ENCODE measurements around the gene C17orf58. TPM values are rescaled to one million over a fixed set of nuclear protein-coding genes. Genes with fewer than 3 reads are reported as not detected.

C17orf58 gene
- total and polyA plus RNA-seq, 2 of the 8 experiments (the other 6 are each of a cell fraction or from before 2014, with no cell fraction given): 22.6 to 24.1 TPM

DNA sequence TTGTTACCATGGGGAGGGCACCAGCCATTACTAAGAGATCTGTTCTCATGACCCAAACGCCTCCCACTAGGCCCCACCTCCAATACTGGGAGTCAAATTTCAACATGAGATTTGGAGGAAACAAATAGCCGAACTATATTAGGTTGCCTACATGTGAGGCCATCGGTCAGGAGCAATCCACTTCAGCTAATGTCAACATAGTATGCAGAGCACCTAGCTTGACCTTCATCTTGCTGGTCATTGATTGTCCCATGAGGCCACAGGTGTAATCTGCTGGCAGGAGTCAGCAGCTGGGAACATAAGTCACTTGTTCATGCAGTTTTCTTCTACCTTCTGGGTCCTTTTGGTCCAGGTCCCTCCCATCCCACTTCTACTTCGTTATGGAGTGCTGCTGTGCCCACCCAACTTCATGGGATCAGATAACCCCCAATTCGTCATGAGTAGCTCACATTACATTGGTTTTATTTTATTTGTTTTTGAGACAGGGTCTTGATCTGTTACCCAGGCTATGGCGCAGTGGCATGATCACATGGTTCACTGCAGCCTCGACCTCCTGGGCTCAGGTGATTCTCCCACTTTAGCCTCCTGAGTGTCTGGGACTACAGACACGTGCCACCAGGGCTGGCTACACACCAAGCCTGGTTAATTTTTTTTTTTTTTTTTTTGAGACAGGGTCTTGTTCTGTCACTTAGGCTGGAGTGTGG lies 33.4 kb upstream of the C17orf58 start:
- peaks cover 5 to 16% (median 13%) of the 10 kb centered on the region in 4 experiments; a peak in 6 of 7 replicates for H3K4me1 ChIP-seq (replicated peaks in 1 of 4; ENCODE audit: control insufficient read depth in 3 of 4, insufficient read depth in 4 of 4, low read length in 3 of 4)
- H4K20me1 ChIP-seq (replicated peaks in 1 of 2; ENCODE audit: control insufficient read depth in 1 of 2, insufficient read depth in 2 of 2, low read length in 2 of 2): no peaks in the 10 kb centered on the region
- H3K23ac ChIP-seq (ENCODE audit: insufficient read length): no peak overlapping the region
- peak overlapping the region; percentile 52; the same call in 1 of the 2 replicates for H2BK12ac ChIP-seq (ENCODE audit: low read depth, low read length)
- H2AK5ac ChIP-seq (ENCODE audit: low read depth, low read length): no peak overlapping the region
- no peaks in the 10 kb centered on the region for H3K36me3 ChIP-seq (ENCODE audit: control insufficient read depth in 2 of 4, insufficient read depth in 4 of 4, low read length in 3 of 4)
- ChIA-PET CTCF (ENCODE audit: partially characterized antibody) (interaction anchor here (0.8 to 1.2 kb wide), 3 partner anchors 9 to 87 kb away, joined by 3 to 6 read pairs (median 4); no protein-coding TSS in a partner anchor), POLR2A (ENCODE audit: partially characterized antibody) (interaction anchor here (1.0 to 6.5 kb wide), 5 partner anchors 7 to 55 kb away, joined by 4 to 45 read pairs (median 9); no protein-coding TSS in a partner anchor)
- H2BK120ac ChIP-seq (replicated peaks; ENCODE audit: low read depth, low read length): no peak overlapping the region
- H2BK5ac ChIP-seq (ENCODE audit: low read depth, low read length): peak overlapping the region; percentile 61; the same call in 1 of the 2 replicates
- H3K56ac ChIP-seq (replicated peaks; ENCODE audit: insufficient read length, low read depth, low read length): no peak overlapping the region
- no peak overlapping the region for H4K8ac ChIP-seq (ENCODE audit: extremely low read depth, insufficient read depth, low read length)
- H3K79me1 ChIP-seq (ENCODE audit: low read depth, low read length): no peaks in the 10 kb centered on the region
- peak overlapping the region; percentile 22 for H4K91ac ChIP-seq (replicated peaks; ENCODE audit: insufficient read length, low read length)
- H3K18ac ChIP-seq (ENCODE audit: extremely low read depth, low read length): no peak overlapping the region
- no peaks in the 10 kb centered on the region for H3K9me3 ChIP-seq (ENCODE audit: insufficient read depth in 2 of 2, low read depth in 1 of 2, low read length in 1 of 2)
- peak overlapping the region; percentile 94; the same call in 1 of the 2 replicates for H2BK20ac ChIP-seq (ENCODE audit: low read length)
- no peak for FAIRE-seq
- no peaks in the 10 kb centered on the region for H3K27me3 ChIP-seq (replicated peaks in 1 of 4; ENCODE audit: control insufficient read depth in 3 of 4, extremely low read depth in 1 of 4, insufficient read depth in 3 of 4, low read length in 3 of 4)
- H3K4me3 ChIP-seq (ENCODE audit: extremely low read depth in 1 of 4, insufficient read depth in 2 of 4, low read depth in 3 of 4, low read length in 4 of 4): no peak overlapping the region
- no peak for DNase-seq (ENCODE audit: low read depth in 1 of 2, low spot score in 2 of 2)
- no peak overlapping the region for H3K4ac ChIP-seq (replicated peaks; ENCODE audit: insufficient read length, low read depth, low read length)
- H3K23me2 ChIP-seq (ENCODE audit: low read depth, low read length): no peaks in the 10 kb centered on the region
- no peak overlapping the region for H3K27ac ChIP-seq (ENCODE audit: low read depth, low read length)
- no peak overlapping the region for H3K4me2 ChIP-seq (ENCODE audit: insufficient read depth in 1 of 2, low read depth in 2 of 2, low read length in 2 of 2)
- H2AFZ ChIP-seq (ENCODE audit: low read length): peak overlapping the region; percentile 93
- no peak overlapping the region for H4K5ac ChIP-seq (ENCODE audit: insufficient read length, low read depth, low read length)
- no peak overlapping the region for H3K14ac ChIP-seq (ENCODE audit: insufficient read length)
- H2BK15ac ChIP-seq (ENCODE audit: low read length): peak overlapping the region; percentile 5; the same call in 1 of the 2 replicates
- 91% methylated on average over 8 of the region's 8 CpGs; no CpG with 5 or more reads in 1 of the 2 experiments for WGBS, 2 experiments (ENCODE audit: extremely low coverage in 1 of 2, insufficient coverage in 1 of 2, insufficient read length in 1 of 2, insufficient replicate concordance in 2 of 2, low coverage in 1 of 2, low lambda C conversion rate in 2 of 2, missing lambda C conversion rate in 1 of 2)
- H3K9ac ChIP-seq (replicated peaks in 1 of 4; ENCODE audit: extremely low read depth in 1 of 4, low read depth in 3 of 4, low read length in 3 of 4): no peak overlapping the region
- H3K79me2 ChIP-seq (ENCODE audit: control insufficient read depth in 1 of 2, insufficient read depth in 2 of 2, low read length in 2 of 2): no peaks in the 10 kb centered on the region
- TF ChIP-seq POLR2A (IDR thresholded peaks at IDR 0.05; ENCODE audit: control extremely low read depth in 1 of 2, low read depth in 2 of 2, low read length in 2 of 2): no peak
- TF ChIP-seq, protein P1, sequence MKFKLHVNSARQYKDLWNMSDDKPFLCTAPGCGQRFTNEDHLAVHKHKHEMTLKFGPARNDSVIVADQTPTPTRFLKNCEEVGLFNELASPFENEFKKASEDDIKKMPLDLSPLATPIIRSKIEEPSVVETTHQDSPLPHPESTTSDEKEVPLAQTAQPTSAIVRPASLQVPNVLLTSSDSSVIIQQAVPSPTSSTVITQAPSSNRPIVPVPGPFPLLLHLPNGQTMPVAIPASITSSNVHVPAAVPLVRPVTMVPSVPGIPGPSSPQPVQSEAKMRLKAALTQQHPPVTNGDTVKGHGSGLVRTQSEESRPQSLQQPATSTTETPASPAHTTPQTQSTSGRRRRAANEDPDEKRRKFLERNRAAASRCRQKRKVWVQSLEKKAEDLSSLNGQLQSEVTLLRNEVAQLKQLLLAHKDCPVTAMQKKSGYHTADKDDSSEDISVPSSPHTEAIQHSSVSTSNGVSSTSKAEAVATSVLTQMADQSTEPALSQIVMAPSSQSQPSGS (IDR thresholded peaks at IDR 0.05; ENCODE audit: low read length): no peak
- no peak for TF ChIP-seq EP300 (IDR thresholded peaks at IDR 0.05; ENCODE audit: borderline replicate concordance in 1 of 2, low read depth in 2 of 2, low read length in 2 of 2)
- no peak for TF ChIP-seq EGR1 (IDR thresholded peaks at IDR 0.05; ENCODE audit: borderline replicate concordance, low read depth, low read length)
- no peak for TF ChIP-seq BRCA1 (IDR thresholded peaks at IDR 0.05; ENCODE audit: low read depth, low read length)
- no peak for TF ChIP-seq BACH1 (IDR thresholded peaks at IDR 0.05; ENCODE audit: low read length)
- TF ChIP-seq HDAC6 (IDR thresholded peaks at IDR 0.05; ENCODE audit: low read depth, low read length): no peak
- TF ChIP-seq CBX5 (IDR thresholded peaks at IDR 0.05; ENCODE audit: low read depth, low read length): no peak
- no peak for TF ChIP-seq PHF8 (conservative IDR thresholded peaks at IDR 0.05; ENCODE audit: low read depth, low read length)
- TF ChIP-seq JUN (IDR thresholded peaks at IDR 0.05; ENCODE audit: low read depth, low read length): no peak
- no peak for TF ChIP-seq MAFK (IDR thresholded peaks at IDR 0.05; ENCODE audit: low read depth, low read length)

All from H1 (cell line).